B cell (primary cell): Measurements from ENCODE around the gene PLPPR3. TPM values are rescaled to one million over a fixed set of nuclear protein-coding genes. Genes with fewer than 3 reads are reported as not detected.
A peak's percentile ranks its signal among the peaks of the same experiment; 100 is the strongest.

ENCODE experiments used
- ATAC-seq: fragments of 200-7000 bp; cut with Tn5 transposase; one replicate; pipeline ENCODE4 v1.10.0; 2021; ENCODE audit warnings: low read depth, mild to moderate bottlenecking, moderate number of reproducible peaks, moderate library complexity
- CTCF ChIA-PET: fragments of 350-600 bp; sonication (Branson Sonifier 250); formaldehyde crosslinking; loops from one replicate; lab custom pipeline; 2021; ENCODE audit warnings: antibody characterized with exemption, inconsistent platforms; lab: Charles Lee
- POLR2A ChIA-PET: fragments of 350-600 bp; sonication (Branson Sonifier 250); formaldehyde crosslinking; loops from one replicate; lab custom pipeline; 2021; ENCODE audit warnings: antibody characterized with exemption; lab: Charles Lee
- DNase-seq: peaks from one replicate; pipeline ENCODE4 v3.0.0; 2013
- H2AFZ ChIP-seq: 2 replicates; pipeline ENCODE4 v1.6.1; 2012; ENCODE audit warnings: mild to moderate bottlenecking, low read depth, low read length; ENCODE audit not compliant: insufficient read depth, poor library complexity, severe bottlenecking
- H3K27ac ChIP-seq, 2 donors: 1 replicate in 1 of 2; 2 replicates in 1 of 2; pipeline ENCODE4 v1.5.1; 2012 to 2013; ENCODE audit warnings: low read length in 2 of 2, mild to moderate bottlenecking in 2 of 2, moderate library complexity in 1 of 2
- H3K27me3 ChIP-seq, 4 experiments: fragments of 200-600 bp in 1 of 4; sonication (generic) in 1 of 4; replicated peaks in 1 of 4; 1 replicate in 2 of 4; 2 replicates in 2 of 4; pipeline versions ENCODE4 v1.6.1 to v1.7.0; 2013 to 2016; ENCODE audit warnings: low read length in 3 of 4, mild to moderate bottlenecking in 2 of 4, mixed read lengths in 1 of 4, moderate library complexity in 1 of 4; ENCODE audit not compliant: insufficient read depth in 4 of 4, control insufficient read depth in 3 of 4; ENCODE audit errors: control extremely low read depth in 1 of 4
- H3K36me3 ChIP-seq, 2 experiments: replicated peaks in 1 of 2; 1 replicate in 1 of 2; 2 replicates in 1 of 2; pipeline versions ENCODE4 v1.6.1 to v1.7.1; 2013; ENCODE audit warnings: low read length in 1 of 2; ENCODE audit not compliant: insufficient read depth in 2 of 2, control insufficient read depth in 1 of 2; ENCODE audit errors: control extremely low read depth in 1 of 2, extremely low read depth in 1 of 2
- H3K4me1 ChIP-seq, 2 donors: fragments of 200-600 bp in 1 of 2; sonication (generic) in 1 of 2; 1 replicate in 1 of 2; 2 replicates in 1 of 2; pipeline versions ENCODE4 v1.5.1 to v1.6.1; 2013 to 2017; ENCODE audit warnings: low read length in 2 of 2; ENCODE audit not compliant: control insufficient read depth in 2 of 2, insufficient read depth in 2 of 2
- H3K4me2 ChIP-seq: replicated peaks from 2 replicates; pipeline ENCODE3; 2012; ENCODE audit warnings: mild to moderate bottlenecking, low read depth, low read length; ENCODE audit not compliant: poor library complexity, severe bottlenecking
- H3K4me3 ChIP-seq, 5 experiments: fragments of 200-600 bp in 1 of 5; sonication (generic) in 1 of 5; 1 replicate in 3 of 5; 2 replicates in 2 of 5; pipeline versions ENCODE4 v1.5.1 to v1.7.0; 2011 to 2016; ENCODE audit warnings: low read length in 4 of 5, mild to moderate bottlenecking in 4 of 5, low read depth in 2 of 5, control low read depth in 1 of 5, moderate library complexity in 1 of 5; ENCODE audit not compliant: insufficient read depth in 1 of 5; ENCODE audit errors: control extremely low read depth in 1 of 5, extremely low read depth in 1 of 5
- H3K79me2 ChIP-seq: fragments of 200-600 bp; sonication (generic); one replicate; pipeline ENCODE4 v1.6.0; 2016; ENCODE audit warnings: low read length; ENCODE audit not compliant: control insufficient read depth, insufficient read depth
- H3K9ac ChIP-seq: fragments of 200-600 bp; sonication (generic); 2 replicates; pipeline ENCODE4 v1.6.1; 2017; ENCODE audit warnings: mild to moderate bottlenecking, low read length, moderate library complexity
- H3K9me3 ChIP-seq, 3 donors: one replicate each; pipeline versions ENCODE4 v1.6.1 to v1.7.1; 2013; ENCODE audit warnings: low read length in 2 of 3; ENCODE audit not compliant: control insufficient read depth in 2 of 3, insufficient read depth in 1 of 3; ENCODE audit errors: control extremely low read depth in 1 of 3
- H4K20me1 ChIP-seq: 2 replicates; pipeline ENCODE4 v1.6.0; 2012; ENCODE audit warnings: mild to moderate bottlenecking, low read length; ENCODE audit not compliant: insufficient read depth, control insufficient read depth, poor library complexity, severe bottlenecking
- H3K27ac Mint-ChIP-seq: one replicate; pipeline ENCODE4 v1.8.0; 2021; ENCODE audit warnings: mixed read lengths
- H3K27me3 Mint-ChIP-seq: one replicate; pipeline ENCODE4 v1.8.0; 2021; ENCODE audit warnings: mixed read lengths
- H3K4me1 Mint-ChIP-seq: one replicate; pipeline ENCODE4 v1.8.0; 2021; ENCODE audit warnings: mixed read lengths
- H3K4me3 Mint-ChIP-seq: one replicate; pipeline ENCODE4 v1.8.0; 2021; ENCODE audit warnings: mixed read lengths
- H3K9me3 Mint-ChIP-seq: one replicate; pipeline ENCODE4 v1.8.0; 2022; ENCODE audit warnings: mixed read lengths; ENCODE audit not compliant: insufficient read depth
- CTCF ChIP-seq: fragments of 200-600 bp; IDR thresholded peaks from one replicate; pipeline ENCODE4 v1.8.0; 2022; ENCODE audit warnings: antibody characterized with exemption, mild to moderate bottlenecking
- EZH2 ChIP-seq: IDR thresholded peaks from 2 replicates; pipeline ENCODE4 v1.6.1; 2012; ENCODE audit warnings: borderline replicate concordance, low read depth, mild to moderate bottlenecking, moderate library complexity, low read length; ENCODE audit not compliant: insufficient read depth, poor library complexity, severe bottlenecking
- WGBS: methylation state at CpG from one replicate; pipeline ENCODE4 v1.1.5; 2013; ENCODE audit warnings: missing lambda C conversion rate; ENCODE audit not compliant: insufficient coverage; 5-methylcytosine and 5-hydroxymethylcytosine counted together
- intact Hi-C: fragments of 100-400 bp; cut with micrococcal nuclease; formaldehyde crosslinking; loops from one replicate; pipeline ENCODE4 v1.10.0; 2022
- polyA plus RNA-seq: library from polyadenylated mRNA; depleted of rRNA; stranded (reverse); fragments of >200 nt; gene quantifications from 2 replicates; pipeline ENCODE4 v1.2.3, GENCODE V29; 2012
- total RNA-seq, 2 donors: library from RNA; stranded (reverse); fragments of 120-200 nt in 1 of 2; gene quantifications; 1 replicate in 1 of 2; 2 replicates in 1 of 2; pipeline versions ENCODE4 v1.2.3 to v1.2.4, GENCODE V29; 2013 to 2022

Gene PLPPR3
- total and polyA plus RNA-seq, 2 donors (not counting 1 experiment from before 2014, with no cell fraction given): not detected

- ChIA-PET CTCF (no interaction called here), POLR2A (interaction anchor here (0.6 kb wide), 1 partner anchor 54 kb away, joined by 3 read pairs; no protein-coding TSS in a partner anchor)
- DNase-seq: peak; percentile 27
- Mint-ChIP-seq H3K27me3 (no peaks in the 10 kb centered on the region), H3K27ac (no peak overlapping the region), H3K4me1 (peaks cover 11% of the 10 kb centered on the region), H3K9me3 (no peaks in the 10 kb centered on the region), H3K4me3 (no peak overlapping the region)
- no peak for ATAC-seq
- no peak overlapping the region for H3K4me2 ChIP-seq
- H3K36me3 ChIP-seq: peaks cover 6 to 83% of the 10 kb centered on the region in 2 experiments
- H3K27me3 ChIP-seq: no peaks in the 10 kb centered on the region
- 97% methylated on average over 27 of the region's 34 CpGs for WGBS
- peaks cover 62% of the 10 kb centered on the region for H3K79me2 ChIP-seq
- no peak overlapping the region for H3K9ac ChIP-seq
- peaks cover 100% of the 10 kb centered on the region for H4K20me1 ChIP-seq
- no peaks in the 10 kb centered on the region for H3K9me3 ChIP-seq
- intact Hi-C loops: no loop called here
- TF ChIP-seq CTCF: no peak
- TF ChIP-seq EZH2: no peak
- no peak overlapping the region for H3K4me3 ChIP-seq
- no peak overlapping the region for H3K27ac ChIP-seq
- H2AFZ ChIP-seq: no peak overlapping the region
- peaks cover 0 to under 1% of the 10 kb centered on the region in 2 donors for H3K4me1 ChIP-seq
Measured at GRCh38 chr19:806815-807421, 14.8 kb downstream of the PLPPR3 start.
